HG03439 (cell line): ENCODE data around the gene EARS2.

Experiments used
- ATAC-seq: cut with Tn5 transposase; IDR thresholded peaks from one replicate; pipeline ENCODE4 v1.9.1; 2021; ENCODE audit warnings: mild to moderate bottlenecking, moderate library complexity; ENCODE audit not compliant: unreplicated experiment

EARS2 gene

DNA sequence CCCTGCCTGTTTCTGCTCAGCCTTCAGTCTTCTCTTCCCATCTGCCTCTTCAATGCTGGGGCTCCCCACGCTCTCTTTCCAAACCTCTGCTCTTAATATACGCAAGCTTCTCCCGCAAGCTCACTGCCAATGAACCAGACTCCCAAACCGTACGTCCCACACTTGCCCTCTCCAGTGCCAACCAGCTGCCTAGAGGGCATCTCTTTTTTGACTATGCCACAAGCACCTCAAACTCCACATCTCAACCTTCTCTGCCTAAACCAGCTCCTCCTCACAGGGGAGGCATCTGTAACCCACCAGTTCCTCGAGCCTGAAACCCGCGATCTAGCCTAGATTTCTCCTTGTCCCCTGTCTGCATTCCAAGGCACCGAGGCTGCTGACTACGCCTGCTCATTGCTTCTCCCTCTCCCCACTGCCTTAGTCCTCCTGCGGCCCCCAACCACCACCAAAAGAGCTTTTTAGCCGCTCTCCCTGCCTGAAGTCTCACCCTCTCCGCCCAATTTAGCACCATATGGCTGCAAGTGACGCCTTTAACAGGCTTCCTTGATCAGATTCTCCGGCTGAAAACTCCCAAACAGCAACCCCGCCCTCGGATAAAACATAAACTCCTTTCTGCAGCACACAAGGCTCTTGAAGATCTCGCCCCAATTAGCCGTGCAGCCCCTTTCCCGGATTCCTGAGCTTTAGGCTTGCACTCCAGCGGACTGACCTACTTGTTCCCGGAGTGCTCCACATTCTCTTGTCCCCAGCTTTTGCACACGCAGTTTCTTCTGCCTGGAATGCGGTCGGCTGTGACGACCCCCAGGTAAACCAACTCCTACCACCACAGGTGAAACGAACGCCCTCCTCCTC, 48.3 kb downstream of the EARS2 start:
- ATAC-seq, result no peak

- ATAC-seq, result no peak
Measured at GRCh38 chr16:23506606-23506994, 50.5 kb downstream of the EARS2 start.

GRCh38 chr16:23505671-23506605, 51.2 kb downstream of the EARS2 start:
- no peak for ATAC-seq

DNA sequence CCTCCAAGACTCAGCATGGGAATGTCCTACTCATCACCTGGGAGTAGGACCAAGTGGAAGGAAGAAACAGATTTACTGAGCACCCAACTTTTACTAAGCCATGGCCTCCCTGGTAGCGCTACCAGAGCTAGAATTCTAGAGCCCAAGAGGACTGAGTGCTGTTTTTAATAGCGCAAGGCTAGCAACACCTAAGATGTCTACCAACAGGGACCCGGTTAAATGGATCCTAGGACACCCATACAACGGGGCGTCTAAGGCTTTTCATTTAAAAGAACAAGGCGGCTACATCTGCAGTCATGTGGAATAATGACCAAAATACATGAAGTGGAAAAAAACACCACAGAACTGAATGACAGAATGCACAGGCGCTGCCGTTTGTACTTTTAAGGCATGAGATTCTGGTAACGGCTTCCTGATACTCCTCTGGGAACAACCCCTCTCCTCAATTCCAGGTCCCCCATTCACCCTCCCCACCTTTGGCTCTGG, 51.9 kb downstream of the EARS2 start:
- ATAC-seq, result no peak

- peak; percentile 64 for ATAC-seq
Measured at GRCh38 chr16:23504453-23505179, 52.5 kb downstream of the EARS2 start.

DNA sequence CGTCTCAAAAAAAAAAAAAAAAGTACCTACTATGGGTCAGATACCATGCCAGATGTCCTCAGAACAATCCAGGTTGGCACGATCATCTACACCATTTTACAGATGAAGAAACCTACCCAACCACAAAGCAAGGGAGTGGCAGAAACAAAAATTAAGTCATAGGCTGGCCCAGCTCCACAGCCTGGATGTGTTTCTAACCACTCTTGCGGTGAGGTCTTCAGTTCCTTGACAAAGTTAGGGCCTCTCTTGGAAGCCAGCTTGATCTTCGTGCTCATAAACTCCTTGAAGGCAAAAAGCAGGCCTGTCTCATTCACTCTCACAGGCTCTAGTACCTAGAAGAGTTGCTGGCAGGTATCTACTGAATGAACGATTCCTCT, 53.1 kb downstream of the EARS2 start:
- ATAC-seq, result peak; percentile 16

- ATAC-seq, result no peak
Measured at GRCh38 chr16:23502466-23502865, 54.7 kb downstream of the EARS2 start.

DNA sequence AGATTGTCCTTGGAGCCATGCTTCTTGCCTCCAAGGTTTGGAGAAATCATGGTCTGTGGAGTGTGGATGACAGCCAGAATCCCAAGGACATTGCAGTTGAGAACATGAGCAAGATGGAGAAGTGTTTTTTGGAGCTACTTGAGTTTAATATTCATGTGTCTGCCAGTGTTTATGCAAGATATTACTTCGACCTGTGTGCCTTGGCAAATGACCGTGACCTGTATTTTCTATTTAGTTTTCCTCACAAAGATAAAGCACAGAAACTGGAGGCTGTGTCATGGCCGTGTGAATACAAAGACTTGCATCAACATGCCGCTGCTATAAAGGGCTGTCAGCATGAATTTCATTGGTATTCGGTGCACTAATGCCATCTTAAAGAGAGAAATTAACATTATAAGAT, 55.9 kb downstream of the EARS2 start:
- ATAC-seq, result no peak

- ATAC-seq, result no peak
Measured at GRCh38 chr16:23500862-23501225, 56.3 kb downstream of the EARS2 start.

- ATAC-seq, result no peak
Measured at GRCh38 chr16:23500212-23500861, 56.8 kb downstream of the EARS2 start.

DNA sequence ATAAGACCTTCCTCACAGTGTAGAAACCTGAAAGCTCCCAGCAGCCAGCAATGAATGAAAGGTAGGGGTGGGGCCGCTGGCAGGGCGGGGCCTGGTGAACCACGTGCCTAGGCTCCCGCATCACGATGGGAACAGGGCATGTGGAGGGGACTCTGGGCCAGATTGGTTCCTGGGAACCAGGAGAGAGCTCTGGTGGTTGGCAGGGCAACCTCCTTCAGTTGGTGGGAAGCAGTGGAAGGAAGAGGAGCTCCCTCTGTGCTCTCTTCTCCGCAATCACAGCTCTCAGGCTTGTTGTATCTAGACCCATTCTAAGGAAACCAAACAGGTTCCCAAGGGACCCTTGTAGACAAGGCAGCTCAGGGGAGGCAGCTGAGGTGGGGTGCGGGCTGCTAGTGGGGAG, 57.3 kb downstream of the EARS2 start:
- ATAC-seq, result no peak

DNA sequence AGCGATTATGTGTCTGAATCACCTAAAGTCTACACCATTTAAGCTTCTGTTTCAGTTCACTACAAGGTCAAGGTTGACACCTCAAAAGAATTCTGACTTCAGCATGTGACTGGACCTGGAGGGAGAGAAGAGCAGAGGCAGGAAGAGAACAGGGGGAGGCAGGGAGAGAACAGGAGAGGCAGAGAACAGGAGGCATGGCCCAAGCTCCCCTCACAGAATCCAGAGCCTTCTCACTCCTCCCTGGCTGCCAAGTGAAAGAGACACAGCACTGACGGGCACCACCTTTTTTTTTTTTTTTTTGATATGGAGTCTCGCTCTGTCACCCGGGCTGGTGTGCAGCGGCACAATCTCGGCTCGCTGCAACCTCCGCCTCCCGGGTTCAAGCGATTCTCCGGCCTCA, 58.3 kb downstream of the EARS2 start:
- ATAC-seq, result no peak

DNA sequence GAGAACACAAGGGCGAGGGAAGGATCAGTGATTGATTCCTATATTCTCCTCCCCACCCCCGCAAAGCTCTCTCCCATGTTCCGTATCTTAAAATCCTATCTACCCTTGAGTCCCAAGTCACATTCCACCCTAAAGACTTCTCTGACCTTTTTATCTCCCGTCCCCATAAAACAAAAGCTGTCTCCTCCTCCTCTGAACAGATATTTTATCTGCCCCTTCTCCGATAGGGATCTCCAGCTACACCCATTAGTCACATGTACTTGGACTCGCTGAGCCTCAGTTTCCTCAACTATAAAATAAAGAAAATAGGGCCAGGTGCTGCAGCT, 59.6 kb downstream of the EARS2 start:
- ATAC-seq, result no peak

DNA sequence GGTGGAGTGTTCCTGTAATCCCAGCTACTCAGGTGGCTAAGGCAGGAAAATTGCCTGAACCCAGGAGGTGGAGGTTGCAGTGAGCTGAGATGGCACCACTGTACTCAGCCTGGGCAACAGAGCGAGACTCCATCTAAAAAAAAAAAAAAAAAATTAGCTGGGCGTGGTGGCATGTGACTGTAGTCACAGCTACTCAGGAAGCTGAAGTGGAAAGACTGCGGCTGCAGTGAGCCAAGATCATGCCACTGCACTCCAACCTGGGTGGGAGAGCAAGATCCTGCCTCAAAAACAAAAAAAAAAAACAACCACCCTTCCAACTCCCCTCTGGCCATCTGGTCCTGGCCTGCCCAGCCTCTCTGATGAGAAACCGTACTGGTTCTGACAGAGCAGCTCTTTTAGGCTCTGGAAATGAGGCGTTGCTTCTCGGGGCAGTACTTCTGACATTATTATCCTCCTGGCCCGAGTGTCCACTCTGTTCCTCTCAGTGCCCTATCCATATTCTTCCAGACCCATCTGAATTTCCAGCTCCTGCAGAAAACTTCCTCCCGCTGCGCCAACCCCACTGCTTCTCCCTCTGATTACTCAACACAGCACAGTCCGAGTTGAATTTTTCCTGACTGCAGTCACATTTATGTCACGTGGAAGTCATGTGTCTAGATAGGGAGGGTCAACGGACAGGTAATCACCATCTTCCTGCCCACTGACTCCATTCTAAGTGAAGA, 60.2 kb downstream of the EARS2 start:
- no peak for ATAC-seq

GRCh38 chr16:23495671-23496070, 61.5 kb downstream of the EARS2 start:
- no peak for ATAC-seq

DNA sequence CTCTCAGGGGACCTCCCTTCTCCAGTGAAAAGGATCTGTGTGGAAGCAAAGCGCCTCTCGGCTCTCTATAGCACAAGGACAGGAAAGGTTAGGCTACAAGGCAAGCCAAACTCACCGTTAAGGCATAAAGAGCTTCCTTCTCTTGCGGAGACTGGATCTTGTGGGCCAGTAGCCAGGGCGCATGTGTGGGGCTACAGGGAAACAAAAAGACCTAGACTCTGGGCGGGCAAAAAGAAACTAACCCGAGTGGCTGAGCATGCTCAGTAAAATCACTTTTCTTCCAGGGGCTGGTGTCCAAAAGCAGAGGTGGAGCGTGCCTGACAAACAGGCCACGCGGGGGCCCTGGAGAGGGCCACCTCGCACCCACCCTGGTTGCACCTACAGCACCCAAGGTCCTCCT, 63.0 kb downstream of the EARS2 start:
- no peak for ATAC-seq

- no peak for ATAC-seq
Measured at GRCh38 chr16:23491490-23492391, 65.4 kb downstream of the EARS2 start.

- ATAC-seq, result no peak
Measured at GRCh38 chr16:23486480-23486879, 70.7 kb downstream of the EARS2 start.

DNA sequence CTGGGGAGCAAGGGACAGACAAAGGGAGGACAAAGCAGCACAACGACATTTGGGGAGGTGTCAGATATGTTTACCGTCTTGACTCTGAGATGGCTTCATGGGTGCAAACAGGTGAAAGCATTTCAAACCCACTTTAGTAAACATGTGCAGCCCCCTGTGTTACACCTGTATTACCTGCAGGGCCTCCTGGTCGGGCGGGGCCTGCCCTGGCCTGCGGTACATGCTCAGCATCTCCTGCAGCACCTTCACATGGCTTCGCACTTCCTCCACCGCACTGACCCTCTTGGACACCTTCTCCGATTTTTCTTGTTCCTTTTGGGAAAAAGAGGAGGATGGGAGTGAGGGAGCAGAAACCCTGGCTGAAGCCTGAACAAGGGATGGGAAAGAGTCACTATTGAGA, 71.3 kb downstream of the EARS2 start:
- no peak for ATAC-seq
